Activated T-helper 9 cell treated with anti-CD3 and anti-CD28 coated beads, Interleukin-2, amount 50 U/mL, for 16 hours (primary cell): Measurements from ENCODE around the gene DNAH3.
"Not testable (repeated sequence)": the region's sequence is repeated elsewhere in the genome, so short reads cannot be mapped to it uniquely, and the experiment has no call there.

Experiments used
- DNase-seq: peaks from one replicate; pipeline ENCODE4 v3.0.0-alpha.2; 2020; ENCODE audit warnings: low read depth

DNAH3 gene

DNA sequence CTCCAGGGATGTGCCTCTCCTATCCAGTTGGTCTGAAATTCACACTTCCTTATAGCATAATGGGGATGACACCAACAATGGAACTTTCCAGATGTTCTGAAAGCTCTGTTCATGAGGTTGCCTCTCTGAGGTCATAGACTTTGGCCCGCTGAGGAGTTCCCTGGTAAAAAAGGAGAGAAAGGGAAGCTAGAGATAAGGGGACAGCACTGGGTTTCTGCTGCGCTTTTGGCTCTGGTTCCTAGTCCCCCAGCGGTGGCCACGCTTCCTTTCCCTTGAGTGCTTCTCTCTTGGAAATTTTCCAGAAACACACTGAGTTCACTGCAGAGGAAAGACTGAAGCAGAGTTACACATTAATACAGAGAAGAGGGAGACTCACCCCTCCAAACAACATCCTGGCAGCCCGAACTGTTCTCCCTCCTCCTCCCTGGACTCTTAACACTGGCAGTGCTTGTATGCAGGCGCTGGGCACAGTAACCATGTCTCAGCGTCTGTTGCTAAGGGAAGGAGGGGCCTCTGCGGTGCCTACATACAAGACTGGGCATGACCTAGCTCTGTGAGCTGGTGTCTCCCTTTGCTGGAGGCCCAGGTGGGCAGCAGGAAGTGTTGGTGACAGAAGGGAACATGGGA is at the start of gene DNAH3:
TSS of gene DNAH3 (minus strand) at position 472 of the 627 bp plus-strand sequence. CDS start 527 bp downstream, outside the sequence.
- DNase-seq: no peak

GRCh38 chr16:21199607-21200218 is 49.1 kb upstream of the DNAH3 start:
- no peak for DNase-seq

GRCh38 chr16:21197621-21198020 is 47.0 kb upstream of the DNAH3 start:
- DNase-seq: no peak

GRCh38 chr16:21197112-21197511 is 46.5 kb upstream of the DNAH3 start:
- no peak for DNase-seq

DNA sequence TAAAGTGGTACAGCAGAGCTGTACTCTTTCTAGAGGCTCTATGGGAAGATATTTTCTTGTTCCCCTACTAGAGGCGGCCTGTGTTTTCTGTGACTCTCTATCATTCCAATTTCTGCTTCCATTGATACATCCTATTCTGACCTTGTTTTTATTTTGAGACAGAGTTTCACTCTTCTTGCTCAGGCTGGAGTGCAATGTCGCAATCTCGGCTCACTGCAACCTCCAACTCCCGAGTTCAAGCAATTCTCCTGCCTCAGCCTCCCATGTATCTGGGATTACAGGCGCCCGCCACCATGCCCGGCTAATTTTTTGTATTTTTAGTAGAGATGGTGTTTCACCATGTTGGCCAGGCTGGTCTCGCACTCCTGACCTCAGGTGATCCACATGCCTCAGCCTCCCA is 44.7 kb upstream of the DNAH3 start:
- not testable (repeated sequence) for DNase-seq

GRCh38 chr16:21194771-21195301 is 44.2 kb upstream of the DNAH3 start:
- DNase-seq: no peak

- no peak for DNase-seq
Observed at GRCh38 chr16:21192991-21193390, 42.3 kb upstream of the DNAH3 start.

GRCh38 chr16:21190599-21190998 is 40.0 kb upstream of the DNAH3 start:
- DNase-seq: no peak

DNA sequence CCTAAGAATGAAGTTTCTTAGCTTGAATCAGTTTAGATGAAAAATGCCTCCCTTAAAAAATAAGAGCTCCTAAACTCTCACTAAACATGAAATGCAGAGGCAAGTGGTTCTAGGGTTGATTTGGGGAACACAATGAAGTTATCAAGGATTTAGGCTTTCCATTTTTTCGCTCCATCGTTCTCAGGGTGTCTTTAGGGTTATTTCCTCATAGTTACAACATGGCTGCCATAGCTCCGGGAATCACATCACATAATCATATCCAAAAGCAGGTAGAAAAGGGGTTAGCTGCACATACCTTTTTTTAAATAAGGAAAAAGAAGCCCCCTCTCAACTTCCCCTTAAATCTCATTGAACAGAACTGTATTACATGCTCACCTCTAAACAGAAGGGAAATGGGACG is 39.4 kb upstream of the DNAH3 start:
- DNase-seq: no peak

DNA sequence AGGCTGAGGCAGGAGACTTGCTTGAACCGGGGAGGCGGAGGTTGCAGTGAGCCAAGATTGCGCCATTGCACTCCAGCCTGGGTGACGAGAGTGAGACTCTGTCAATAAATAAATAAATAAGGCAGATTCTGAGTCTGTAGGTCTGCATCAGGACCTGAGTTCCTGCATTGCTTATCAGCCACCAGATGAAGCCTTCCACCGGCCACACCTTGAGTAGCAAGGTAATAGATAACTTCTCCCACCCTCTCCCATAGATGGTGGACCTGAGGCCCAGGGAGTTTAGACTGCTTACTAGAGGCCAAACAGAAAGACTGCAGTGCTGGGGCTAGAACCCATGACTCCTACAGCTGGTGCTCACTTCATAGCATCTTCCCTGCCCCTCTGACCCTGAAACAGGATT is 38.7 kb upstream of the DNAH3 start:
- no peak for DNase-seq

- no peak for DNase-seq
Observed at GRCh38 chr16:21186326-21186691, 35.7 kb upstream of the DNAH3 start.

- DNase-seq: no peak
Observed at GRCh38 chr16:21185659-21186325, 35.1 kb upstream of the DNAH3 start.

DNA sequence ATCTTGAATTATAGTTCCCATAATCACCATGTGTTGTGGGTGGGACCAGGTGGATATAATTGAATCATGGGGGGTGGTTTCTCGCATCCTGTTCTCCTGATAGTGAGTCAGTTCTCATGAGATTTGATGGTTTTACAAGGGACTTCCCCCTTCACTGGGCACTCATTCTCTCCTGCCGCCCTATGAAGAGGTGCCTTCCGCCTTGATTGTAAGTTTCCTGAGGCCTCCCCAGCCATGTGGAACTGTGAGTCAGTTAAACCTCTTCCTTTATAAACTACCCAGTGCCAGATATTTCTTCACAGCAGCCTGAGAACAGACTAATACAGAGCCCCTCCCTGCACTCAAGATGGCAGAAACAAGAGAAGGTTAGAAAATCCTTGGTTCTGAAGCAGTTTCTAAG is 34.2 kb upstream of the DNAH3 start:
- no peak for DNase-seq

GRCh38 chr16:21183995-21184394 is 33.3 kb upstream of the DNAH3 start:
- DNase-seq: no peak

GRCh38 chr16:21179983-21180365 is 29.3 kb upstream of the DNAH3 start:
- no peak for DNase-seq

GRCh38 chr16:21179126-21179982 is 28.7 kb upstream of the DNAH3 start:
- no peak for DNase-seq

DNA sequence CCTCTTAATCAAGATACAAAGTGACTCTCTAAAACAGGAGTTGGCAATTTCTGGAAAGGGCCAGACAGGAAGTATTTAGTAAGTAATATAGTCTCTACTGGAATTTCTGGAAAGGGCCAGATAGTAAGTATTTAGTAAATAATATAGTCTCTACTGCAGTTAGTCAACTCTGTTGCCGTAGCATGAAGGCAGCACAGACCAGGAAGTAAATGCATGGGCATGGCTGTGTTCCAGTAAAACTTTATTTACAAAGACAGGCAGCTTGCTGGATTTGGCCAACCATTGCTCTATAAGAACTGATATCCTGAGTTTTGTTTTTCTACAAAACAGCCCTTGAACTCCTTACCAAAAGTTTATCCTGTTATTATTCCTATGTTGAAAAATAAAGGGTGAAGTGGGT is 24.8 kb upstream of the DNAH3 start:
- DNase-seq: no peak

DNA sequence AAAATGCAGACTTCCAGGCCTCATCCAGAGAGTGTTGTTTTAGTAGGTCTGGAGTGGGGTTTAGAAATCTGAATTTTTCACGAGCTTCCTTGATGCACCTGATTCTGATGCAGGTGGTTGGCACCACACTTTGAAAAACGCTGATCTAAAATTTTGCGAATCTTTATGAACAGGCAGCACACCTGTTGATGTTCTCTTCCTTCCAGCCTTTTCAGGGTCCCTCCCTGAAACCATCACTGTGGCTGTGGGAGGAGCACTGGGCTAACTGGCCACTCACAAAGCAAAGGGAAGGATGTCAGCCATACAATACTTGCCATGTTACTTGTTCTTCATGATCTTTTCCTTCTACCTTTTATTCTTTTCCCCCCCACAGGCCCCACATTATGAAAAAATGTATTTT is 22.0 kb upstream of the DNAH3 start:
- no peak for DNase-seq

GRCh38 chr16:21170116-21170515 is 19.5 kb upstream of the DNAH3 start:
- not testable (repeated sequence) for DNase-seq

DNA sequence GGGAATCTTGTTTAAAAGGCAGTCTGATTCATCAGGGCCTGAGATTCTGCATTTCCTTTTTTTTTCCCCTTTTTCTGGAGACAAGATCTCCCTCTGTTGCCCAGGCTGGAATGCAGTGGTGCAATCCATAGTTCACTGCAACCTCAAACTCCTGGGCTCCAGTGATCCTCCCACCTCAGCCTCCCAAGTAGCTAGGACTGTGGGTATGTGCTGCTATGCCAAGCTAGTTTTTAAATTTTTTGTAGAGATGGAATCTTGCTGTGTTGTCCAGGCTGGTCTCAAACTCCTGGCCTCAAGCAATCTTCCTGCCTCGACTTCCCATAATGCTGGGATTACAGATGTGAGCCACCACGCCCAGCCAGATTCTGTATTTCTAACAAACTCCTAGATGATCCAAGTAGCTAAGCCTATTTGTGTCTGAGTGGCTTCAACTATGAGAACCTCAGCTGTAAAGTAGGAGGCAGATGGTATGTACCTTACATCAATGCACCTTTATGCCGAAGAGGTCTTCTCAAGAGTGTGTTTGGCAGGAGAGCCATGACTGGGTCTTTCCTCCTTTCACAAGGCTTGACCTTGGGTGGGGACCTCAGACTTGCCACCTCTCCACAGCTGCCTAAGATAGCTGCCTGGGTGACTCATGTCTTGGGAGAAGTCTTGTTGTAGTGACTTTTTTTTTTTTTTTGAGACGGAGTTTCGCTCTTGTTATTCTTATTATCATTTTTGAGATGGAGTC is 18.8 kb upstream of the DNAH3 start:
- DNase-seq: no peak

GRCh38 chr16:21167929-21168602 is 17.4 kb upstream of the DNAH3 start:
- no peak for DNase-seq
